NCI-H2196 (cell line): Measurements from ENCODE around the gene BMP2K.
A peak's percentile ranks its signal among the peaks of the same experiment; 100 is the strongest.

ENCODE experiments used
- DNase-seq: peaks from one replicate; lab custom pipeline; 2025; ENCODE audit not compliant: unreplicated experiment; lab: John Stamatoyannopoulos, UW

BMP2K gene

GRCh38 chr4:78776079-78776728, at the start of gene BMP2K:
Gene BMP2K, plus strand, starts transcription at chr4:78776350. Its CDS starts 194 bp downstream, at chr4:78776544.
- DNase-seq: peak; percentile 43

- DNase-seq: no peak
These were observed 49.6 kb upstream of the BMP2K start for GRCh38 chr4:78726546-78726945.

GRCh38 chr4:78732332-78733104, 43.6 kb upstream of the BMP2K start:
- DNase-seq: no peak

DNA sequence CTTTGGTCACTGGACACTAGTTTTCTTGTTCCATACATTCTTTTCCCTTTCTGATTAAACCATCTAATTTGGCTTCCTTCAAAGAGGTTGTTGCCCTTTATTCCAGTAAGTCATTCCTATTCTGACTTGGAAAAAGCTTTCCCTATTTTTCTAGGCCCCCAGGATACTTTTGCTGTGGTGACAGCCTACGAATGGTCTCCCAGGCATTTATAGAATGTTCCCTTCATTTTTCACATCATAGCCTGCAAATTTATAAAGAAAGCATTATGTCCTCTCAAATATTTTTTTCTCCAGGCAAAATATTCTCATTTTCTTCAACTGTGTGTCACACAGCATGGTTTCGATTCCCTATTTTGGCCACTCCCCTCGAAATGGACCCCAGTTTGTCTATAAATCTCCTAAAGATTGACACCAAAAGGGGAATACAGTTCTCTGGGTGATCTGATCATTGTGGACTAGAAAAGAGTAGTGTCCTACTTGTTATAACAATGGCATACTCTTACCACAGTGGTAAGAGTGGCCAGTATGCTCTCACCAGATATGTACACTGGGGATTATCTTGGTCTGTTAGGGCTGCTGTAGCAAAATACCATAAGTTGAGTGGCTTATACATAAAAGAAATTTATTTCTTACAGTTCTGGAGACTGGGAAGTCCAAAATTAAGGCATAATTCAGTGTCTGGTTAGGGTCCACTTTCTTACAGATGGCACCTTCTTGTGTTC, 41.5 kb upstream of the BMP2K start:
- DNase-seq: no peak

DNA sequence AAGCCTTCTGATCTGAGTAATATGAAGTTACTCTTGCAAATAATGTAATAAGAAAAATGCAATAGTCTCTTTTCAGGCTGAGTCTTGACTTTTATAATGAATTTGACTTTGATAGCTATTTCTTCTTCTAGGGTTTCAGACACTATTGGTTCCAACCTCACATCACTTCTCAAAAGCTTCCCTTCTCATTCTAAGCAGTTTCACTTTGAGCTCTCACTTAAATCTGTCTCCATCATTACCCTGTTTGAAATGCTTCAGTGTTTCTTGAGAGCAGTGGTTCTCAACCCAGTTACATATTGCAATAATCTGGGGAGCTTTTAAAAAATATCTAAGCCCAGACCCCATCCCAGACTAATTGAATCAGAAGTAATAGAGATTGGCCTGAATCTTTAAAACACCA, 40.5 kb upstream of the BMP2K start:
- no peak for DNase-seq

DNA sequence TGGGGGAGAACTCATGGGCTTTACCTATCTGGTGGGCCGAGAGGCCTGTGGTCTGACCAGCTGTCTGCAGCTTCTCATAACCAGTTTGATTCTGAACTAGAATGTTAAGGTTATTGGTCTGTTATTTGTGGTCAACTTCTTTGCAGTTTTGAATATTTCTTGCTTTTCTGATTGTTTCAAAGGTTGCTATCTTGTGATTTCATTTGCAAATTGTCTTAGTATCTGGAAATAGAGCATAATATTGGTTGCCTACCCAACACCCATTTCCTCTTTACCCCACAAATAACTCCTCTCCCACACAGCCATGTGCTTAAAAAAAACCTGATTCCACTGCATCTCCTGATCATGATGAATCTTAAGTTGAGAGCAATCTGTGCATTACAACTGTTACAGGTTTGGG, 39.1 kb upstream of the BMP2K start:
- DNase-seq: no peak

- DNase-seq: no peak
These were observed 38.2 kb upstream of the BMP2K start for GRCh38 chr4:78737973-78738372.

GRCh38 chr4:78742300-78742699, 33.9 kb upstream of the BMP2K start:
- DNase-seq: no peak

DNA sequence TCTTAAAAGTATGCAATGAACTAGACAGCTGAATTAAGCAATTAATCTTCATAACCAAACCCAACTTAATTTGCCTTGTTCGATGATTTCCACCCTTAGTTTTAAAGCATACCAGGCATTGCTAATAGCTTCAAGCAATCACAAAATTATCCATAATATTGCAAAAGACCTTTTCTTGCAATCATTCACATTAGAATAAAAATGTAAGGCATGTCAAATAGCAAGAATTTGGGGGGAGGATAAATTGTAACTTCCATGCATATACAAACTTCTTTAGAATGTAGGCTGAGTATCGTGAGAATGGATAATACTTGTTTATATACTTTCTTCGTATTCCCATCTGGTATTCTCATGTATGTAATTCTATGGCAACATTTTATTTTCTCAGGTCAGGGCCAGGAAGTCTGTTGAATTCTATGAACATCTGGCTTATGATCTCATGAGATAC, 28.7 kb upstream of the BMP2K start:
- no peak for DNase-seq

GRCh38 chr4:78748381-78748780, 27.8 kb upstream of the BMP2K start:
- no peak for DNase-seq

DNA sequence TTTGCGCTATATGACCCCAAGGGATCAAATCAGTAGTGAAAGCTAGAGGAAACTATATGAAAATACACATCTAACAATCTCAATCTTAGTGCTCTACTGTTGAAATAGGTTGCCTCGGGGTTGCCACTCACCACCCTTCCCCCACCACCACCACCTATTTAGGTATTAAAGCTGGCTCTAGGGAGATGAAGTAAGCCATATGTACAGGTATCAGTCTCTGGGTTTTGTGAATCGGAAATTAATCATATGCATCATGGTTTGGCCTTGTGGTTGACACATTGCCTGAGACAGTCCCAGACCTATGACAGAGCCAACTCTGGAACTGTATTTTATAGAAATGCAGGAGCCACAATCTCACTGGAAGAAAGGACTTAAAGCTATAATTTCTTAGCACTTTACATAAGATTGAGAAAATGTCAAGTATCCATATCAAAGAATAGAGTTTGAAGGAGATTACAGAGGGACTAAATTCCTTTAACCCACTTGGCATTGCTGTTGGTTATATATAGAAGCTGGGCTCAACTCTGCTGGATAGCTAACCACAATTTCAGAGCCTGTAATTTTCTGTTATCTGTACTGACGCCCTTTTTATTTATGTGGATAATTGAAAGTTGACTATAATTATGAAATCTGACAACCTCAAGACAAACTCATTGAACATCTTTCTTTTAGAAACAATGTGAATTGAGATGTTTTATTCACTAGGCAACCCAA, 26.7 kb upstream of the BMP2K start:
- no peak for DNase-seq

GRCh38 chr4:78749972-78750727, 26.0 kb upstream of the BMP2K start:
- no peak for DNase-seq

DNA sequence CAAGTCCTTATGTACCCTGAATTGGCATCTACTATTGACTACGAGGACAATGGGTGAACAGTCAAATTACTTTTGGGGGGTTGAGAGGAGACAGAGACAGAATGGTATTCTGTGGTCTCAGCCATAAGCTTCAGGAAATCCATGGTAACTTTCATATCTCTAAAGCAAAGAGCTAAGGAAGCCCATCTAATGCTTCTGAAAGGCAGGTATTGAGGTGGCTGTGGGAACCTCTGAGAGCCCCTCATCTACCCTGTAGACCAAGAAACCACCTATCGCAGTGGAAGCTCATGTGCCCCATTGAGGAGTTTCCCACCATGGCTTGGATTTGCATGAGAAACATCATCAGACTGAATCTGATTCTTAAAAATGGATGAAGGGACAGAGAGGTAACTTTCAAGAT, 23.1 kb upstream of the BMP2K start:
- no peak for DNase-seq

- DNase-seq: no peak
These were observed 21.3 kb upstream of the BMP2K start for GRCh38 chr4:78754872-78755271.

- DNase-seq: no peak
These were observed 20.0 kb upstream of the BMP2K start for GRCh38 chr4:78756137-78756536.

DNA sequence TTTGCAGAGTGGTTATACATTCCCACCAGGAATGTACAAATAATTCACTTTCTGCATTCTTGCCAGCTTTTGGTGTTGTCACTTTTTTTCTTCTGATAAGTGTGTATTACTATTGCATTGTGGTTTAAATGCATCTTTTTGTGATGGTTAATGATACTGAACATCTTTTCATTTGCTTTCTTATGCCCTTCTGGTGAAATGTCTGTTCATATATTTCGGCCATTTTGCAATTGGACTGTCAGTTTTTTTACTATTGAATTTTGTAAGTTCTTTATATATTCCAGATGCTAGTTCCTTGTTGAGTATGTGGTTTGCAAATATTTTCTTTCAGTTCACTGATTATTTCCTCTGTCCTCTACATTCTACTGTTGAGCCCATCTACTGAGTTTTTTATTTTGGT, 19.4 kb upstream of the BMP2K start:
- no peak for DNase-seq

- no peak for DNase-seq
These were observed 18.6 kb upstream of the BMP2K start for GRCh38 chr4:78757574-78757973.

DNA sequence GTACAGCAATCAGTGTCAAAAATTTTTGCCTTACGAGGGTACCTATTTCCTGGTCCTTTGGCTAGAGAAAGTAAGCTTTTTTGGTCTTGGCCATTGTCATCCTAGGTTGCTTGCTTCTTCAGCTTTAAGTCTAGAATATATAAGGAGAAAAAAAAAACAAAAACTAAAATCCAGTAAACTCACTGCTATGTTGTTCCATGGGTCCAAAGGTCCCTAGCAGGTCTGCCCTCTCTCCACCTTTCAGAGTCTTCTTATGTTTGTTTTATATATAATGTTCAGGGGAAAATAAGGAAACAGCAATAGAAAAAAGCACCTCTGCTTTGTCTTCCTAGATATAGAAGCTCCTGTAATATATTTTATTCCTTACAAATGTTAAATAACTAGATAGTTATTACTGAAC, 18.1 kb upstream of the BMP2K start:
- no peak for DNase-seq

DNA sequence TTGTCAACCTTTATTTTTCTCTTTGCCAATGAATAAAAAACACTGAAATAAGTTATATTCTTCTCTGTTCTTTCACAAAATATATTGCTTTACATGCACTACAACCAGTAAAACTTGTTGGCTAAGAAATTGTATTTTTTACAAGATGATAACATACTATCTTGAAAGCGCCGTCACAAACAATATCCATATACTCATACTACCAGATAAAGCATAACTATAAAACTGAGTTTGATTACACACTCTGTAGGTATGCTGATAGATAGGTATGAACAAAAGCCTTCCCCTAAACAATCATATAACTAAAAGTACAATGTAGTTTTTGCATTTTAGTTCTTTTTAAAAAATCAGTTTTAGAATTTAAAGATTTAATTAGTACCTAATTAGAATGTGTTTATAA, 13.6 kb upstream of the BMP2K start:
- no peak for DNase-seq

GRCh38 chr4:78763251-78763650, 12.9 kb upstream of the BMP2K start:
- DNase-seq: no peak
